DMS114 treated with DMSO at 0.1 percent for 48 hours (cell line): ENCODE results near the gene ZNRF1.
A peak's percentile ranks its signal among the peaks of the same experiment; 100 is the strongest.

Source experiments
- DNase-seq: peaks from one replicate; lab custom pipeline; 2025; ENCODE audit not compliant: unreplicated experiment; lab: John Stamatoyannopoulos, UW

The ZNRF1 gene

DNA sequence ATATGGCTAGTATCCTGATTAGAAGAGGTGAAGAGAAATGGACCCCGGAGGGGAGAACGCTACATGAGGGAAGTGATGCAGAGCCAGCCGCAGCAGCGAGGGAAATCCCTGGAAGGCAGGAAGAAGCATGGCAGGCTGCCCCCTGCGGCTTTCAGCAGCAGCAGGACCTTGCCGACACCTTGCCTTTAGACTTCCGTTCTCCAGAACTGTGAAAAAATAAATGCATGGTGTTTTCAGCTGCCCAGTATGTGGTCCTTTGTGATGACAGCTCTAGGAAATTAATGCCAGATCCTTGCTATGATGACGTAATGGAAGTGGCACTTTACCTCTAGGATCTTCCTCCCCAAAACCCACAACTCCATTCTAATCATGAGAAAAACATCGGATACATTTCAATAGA is 139.8 kb downstream of the ZNRF1 start:
- no peak for DNase-seq

DNA sequence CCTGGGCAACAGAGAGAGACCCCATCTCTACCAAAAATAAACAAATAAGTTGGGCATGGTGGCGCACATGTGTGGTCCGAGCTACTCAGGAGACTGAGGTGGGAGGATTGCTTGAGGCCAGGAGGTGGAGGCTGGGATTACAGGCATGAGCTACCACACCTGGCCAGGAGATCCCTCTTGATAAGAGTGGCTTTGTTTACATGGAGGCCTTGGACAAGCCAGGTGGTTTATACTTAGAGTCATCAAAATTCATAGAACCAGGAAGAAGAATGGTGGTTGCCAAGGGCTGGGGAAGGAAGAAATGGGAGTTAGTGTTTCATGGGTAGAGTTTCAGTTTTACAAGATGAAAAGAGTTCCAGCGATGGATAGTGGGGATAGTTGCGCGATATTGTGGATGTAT is 140.7 kb downstream of the ZNRF1 start:
- DNase-seq = no peak

DNA sequence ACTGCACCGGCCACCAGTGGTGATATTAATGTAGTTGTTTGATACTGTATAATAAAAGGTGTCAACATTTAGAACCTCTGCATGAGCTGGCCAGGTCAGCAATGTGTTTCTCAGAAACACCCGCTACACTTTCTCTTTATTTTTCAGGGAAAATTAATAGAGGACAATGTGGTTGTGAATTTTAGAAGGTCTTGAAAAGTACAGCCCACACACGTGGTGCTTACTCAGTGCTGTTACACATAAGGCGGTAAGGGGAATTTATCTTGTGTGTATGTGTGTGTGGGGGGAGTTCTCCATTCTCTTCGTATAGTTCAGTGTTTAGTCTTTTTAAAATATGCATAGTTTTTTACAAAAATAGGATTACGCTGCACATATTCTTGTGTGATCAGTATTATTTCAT is 145.1 kb downstream of the ZNRF1 start:
- no peak for DNase-seq

DNA sequence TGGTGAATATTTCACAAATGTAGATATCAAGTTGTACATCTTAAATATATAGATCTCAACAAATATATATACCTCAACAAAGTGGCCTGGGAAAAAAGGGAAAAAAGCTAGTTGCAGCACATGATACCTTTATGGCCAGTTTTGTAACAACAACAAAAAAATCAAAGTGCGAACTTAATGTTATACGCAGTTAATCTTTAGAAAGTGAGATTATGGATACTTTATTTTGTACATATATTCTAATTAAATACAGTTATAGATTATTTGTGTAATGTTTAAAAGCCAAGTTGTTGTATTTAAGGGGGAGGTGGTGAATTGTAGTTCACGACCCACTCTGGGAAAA is 149.1 kb downstream of the ZNRF1 start:
- DNase-seq = no peak

DNA sequence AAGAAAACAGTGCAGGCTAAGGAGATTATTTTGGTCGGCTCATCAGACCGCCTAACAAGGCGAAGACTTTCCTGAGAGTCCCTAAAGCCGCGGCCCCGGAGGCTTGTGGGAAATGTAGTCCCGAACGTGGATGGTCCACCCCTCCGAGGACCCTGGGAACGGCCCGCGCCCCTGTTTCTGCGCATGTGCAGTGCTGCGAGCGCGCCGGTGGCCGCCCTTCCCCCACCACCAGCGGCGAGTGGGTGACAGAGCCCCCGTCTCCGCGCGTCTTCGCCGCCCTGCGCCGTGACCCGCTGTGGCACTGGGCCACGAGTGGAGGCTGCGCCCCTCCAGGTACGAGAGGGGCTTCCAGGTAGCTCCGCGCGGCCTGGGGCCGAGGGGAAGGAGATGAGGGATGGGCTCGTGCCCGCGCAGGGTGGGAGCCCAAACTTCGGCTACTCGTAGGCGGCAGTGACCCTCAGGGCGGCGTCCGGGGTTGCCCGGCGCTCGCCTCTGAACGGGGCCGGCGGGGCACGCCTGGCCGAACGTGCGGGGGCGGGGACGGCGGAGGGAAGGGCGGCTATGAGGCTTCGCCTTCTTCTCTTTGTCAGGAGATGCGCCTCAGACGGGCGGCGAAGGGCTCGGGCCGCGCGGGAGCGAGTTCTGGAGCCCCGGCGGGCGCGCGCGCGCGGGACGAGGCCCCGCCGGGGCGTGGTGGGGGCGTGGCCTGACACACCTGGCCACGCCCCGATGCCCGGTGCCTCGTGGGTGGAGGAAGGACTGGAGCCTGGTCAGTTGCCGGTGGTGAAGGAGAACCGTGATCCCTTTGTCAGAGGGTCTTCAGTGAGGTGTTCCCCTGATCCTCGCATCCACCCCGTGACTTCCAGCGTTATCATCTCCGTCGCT is 149.7 kb downstream of the ZNRF1 start, which contains the start of gene ZFP1:
Gene ZFP1, plus strand, starts transcription at position 214 of the 885 bp plus-strand sequence. CDS start 4,428 bp downstream, outside the sequence.
- DNase-seq = peak; percentile 93

DNA sequence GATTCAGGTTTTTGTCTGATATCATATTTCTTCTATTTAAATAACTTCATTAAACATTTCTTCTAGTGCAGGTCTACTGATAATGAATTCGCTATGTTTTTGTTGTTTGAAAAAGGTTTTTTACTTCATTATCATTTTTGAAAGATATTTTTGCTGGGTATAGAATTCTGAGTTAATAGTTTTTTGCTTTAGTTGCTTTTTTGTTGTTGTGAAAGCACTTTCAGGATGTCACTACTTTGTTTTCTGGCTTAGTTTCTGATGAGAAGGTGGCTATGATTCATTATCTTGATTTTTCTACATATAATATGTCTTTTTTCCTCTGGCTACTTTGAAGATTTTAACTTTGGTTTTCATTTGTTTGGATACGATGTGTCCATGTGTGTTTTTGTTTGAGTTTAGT is 153.0 kb downstream of the ZNRF1 start:
- no peak for DNase-seq

DNA sequence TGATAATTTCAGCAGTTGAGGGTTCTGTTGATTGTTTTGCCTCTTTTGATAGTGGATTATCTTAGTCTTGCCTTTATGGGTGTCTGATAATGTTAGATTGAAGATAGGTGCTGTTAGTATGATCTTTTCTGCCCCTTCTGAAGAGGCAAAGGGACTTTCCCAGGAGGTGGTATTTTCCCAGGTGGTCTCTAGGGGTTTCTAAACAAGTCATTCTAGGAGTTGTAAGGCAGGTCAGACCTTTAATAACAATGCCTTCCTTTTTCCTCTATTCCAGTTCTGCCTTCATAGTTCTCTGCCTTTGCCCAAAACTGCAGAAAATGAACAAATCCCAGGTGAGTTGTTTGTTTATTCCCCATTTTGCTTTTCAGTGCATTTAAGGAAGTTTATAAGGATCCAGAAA is 153.8 kb downstream of the ZNRF1 start:
- DNase-seq = no peak

DNA sequence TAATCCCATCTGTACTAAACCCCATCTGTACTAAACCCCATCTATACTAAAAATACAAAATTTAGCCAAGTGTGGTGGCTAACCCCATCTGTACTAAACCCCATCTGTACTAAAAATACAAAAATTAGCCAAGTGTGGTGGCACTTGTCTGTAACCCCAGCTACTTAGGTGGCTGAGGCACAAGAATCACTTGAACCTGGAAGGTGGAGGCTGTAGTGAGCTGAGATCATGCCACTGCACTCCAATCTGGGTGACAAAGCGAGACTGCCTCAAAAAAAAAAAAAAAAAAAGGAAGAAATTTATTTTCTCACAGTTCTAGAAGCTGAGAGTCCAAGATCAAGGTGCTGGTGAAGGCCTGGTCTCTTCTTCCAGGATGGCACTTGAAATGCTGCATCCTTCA is 161.6 kb downstream of the ZNRF1 start:
- DNase-seq = no peak
